ENCODE results near the gene NMD3. TPM values are rescaled to one million over a fixed set of nuclear protein-coding genes. Genes with fewer than 3 reads are reported as not detected.

Gene NMD3
- total RNA-seq, 2 experiments from 2014 or later = 65.8 to 70.8 TPM

DNA sequence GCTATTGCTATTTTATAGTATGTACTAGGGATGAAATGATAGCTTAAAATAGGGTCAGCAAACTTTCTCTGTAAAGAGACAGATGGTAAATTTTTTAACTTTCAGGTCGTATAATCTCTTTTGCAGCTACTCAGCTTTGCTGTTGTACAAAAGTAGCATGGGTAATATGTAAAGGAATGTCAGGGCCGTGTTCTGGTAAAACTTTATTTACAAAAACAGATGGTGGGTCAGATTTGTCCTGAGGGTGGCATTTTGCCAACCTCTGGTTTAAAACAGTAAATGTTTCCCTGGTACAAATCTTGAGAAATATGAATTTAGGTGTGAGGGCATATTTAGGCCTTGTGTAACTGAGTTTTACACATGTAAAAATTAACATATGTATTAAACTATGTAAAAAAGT lies 18.6 kb downstream of the NMD3 start:
- Mint-ChIP-seq H3K36me3 (peaks cover 35% of the 10 kb centered on the region), H3K27ac (no peak overlapping the region)

DNA sequence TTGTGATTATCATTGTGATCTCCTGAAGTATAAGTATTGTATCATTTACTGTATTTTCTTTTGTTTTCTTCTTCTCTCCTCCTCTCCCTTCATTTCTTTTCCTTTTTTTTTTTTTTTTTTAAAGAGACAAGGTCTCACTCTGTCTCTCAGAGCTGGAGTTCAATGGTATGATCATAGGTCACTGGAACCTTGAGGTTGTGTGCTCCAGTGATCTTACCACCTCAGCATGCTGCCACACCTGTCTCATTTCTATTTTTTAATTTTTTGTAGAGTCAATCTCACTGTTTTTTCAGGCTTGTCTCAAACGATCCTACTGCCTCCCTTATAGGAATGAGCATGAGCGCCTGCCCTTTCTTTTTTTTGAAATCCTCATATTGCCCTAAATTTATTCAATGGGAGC lies 23.4 kb downstream of the NMD3 start:
- no peak overlapping the region for H3K4me3 Mint-ChIP-seq
- CTCF ChIA-PET = no interaction called here
- no peak overlapping the region for H3K27ac Mint-ChIP-seq
- POLR2A ChIA-PET = no interaction called here
- H3K36me3 Mint-ChIP-seq = peaks cover 23% of the 10 kb centered on the region
- H3K9me3 Mint-ChIP-seq = no peaks in the 10 kb centered on the region
- no peaks in the 10 kb centered on the region for H3K4me1 Mint-ChIP-seq (ENCODE audit: low read depth)
- intact Hi-C loops (cut with micrococcal nuclease) = no loop called here
- H3K27me3 Mint-ChIP-seq = no peaks in the 10 kb centered on the region
- no peak for DNase-seq

More for the DNA sequence above, 18.6 kb downstream of the NMD3 start:
- ChIA-PET POLR2A (no interaction called here), CTCF (interaction anchor here (1.5 kb wide), 1 partner anchor 184 kb away, joined by 3 read pairs; no protein-coding TSS in a partner anchor)
- H3K27me3 Mint-ChIP-seq = no peaks in the 10 kb centered on the region
- H3K4me3 Mint-ChIP-seq = no peak overlapping the region
- intact Hi-C loops (cut with micrococcal nuclease) = loop anchor here (2.0 kb wide), 1 partner anchor 15 kb away; no protein-coding TSS in a partner anchor
- H3K4me1 Mint-ChIP-seq (ENCODE audit: low read depth) = peaks cover 10% of the 10 kb centered on the region
- DNase-seq = no peak
- H3K9me3 Mint-ChIP-seq = no peaks in the 10 kb centered on the region

DNA sequence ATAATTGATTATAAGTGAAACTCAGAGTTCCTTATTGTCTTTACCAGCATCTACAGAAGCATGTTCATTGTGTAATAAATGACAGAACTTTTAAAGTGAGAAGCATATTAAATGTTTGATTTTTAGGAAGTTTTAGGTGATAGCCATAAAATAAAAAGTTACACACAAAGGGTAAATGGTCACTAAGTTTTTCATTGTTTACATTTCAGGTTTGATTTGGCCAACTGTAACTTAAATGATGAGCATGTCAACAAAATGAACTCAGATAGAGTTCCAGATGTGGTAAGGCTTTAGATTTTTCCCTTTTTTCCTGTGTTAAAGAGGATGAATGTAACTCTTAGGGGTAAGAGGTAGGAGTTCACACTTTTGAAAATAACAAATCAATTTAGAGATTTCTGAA lies 25.9 kb downstream of the NMD3 start:
- H3K4me3 Mint-ChIP-seq = no peak overlapping the region

DNA sequence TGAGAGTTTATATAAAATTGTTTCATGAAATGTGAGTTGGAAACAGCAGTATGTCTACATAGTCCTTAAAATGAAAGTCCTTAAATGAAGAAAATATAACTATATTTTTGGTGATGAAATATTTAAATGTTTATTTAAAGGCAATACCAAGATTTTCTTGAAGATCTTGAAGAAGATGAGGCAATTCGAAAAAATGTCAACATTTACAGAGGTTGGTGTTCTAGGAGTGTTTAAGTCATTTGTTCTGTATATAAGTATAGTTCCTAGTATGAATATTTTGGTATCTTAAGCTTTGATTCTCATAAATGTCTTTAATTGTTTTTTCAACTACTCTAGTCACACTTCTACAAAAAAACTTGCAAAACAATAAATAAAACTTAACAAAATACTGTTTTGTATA lies 29.0 kb downstream of the NMD3 start:
- Mint-ChIP-seq H3K4me3 (no peak overlapping the region), H3K27ac (no peak overlapping the region), H3K36me3 (peaks cover 38% of the 10 kb centered on the region), H3K27me3 (no peaks in the 10 kb centered on the region), H3K9me3 (no peaks in the 10 kb centered on the region), H3K4me1 (ENCODE audit: low read depth) (peaks cover 4% of the 10 kb centered on the region)
- no peak for DNase-seq
- POLR2A ChIA-PET = no interaction called here
- CTCF ChIA-PET = no interaction called here
- intact Hi-C loops (cut with micrococcal nuclease) = no loop called here

More for the DNA sequence above, 25.9 kb downstream of the NMD3 start:
- DNase-seq = no peak
- H3K27me3 Mint-ChIP-seq = no peaks in the 10 kb centered on the region
- CTCF ChIA-PET = no interaction called here
- no peaks in the 10 kb centered on the region for H3K9me3 Mint-ChIP-seq
- no peaks in the 10 kb centered on the region for H3K4me1 Mint-ChIP-seq (ENCODE audit: low read depth)
- no peak overlapping the region for H3K27ac Mint-ChIP-seq
- H3K36me3 Mint-ChIP-seq = peaks cover 28% of the 10 kb centered on the region
- intact Hi-C loops (cut with micrococcal nuclease) = no loop called here
- POLR2A ChIA-PET = no interaction called here

DNA sequence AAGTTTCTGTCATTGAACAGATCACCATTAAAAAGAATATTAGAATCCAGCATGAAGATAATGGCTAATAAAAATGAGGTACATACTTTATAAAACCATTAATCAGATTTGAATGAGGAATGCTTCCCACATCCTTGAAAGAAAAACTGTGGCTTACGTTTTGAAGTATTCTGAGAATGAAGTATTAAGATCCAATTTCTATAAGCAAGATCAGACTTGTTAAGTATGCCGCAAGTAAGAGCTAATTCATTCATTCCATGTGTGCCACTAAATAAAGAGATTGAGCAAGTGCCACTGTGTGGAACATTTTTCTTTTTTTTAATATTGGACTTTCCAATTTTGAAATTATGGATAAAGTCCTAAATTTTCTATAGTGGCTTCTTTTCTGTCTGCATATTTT lies 30.6 kb downstream of the NMD3 start:
- peaks cover 44% of the 10 kb centered on the region for H3K36me3 Mint-ChIP-seq
- ChIA-PET CTCF (no interaction called here), POLR2A (no interaction called here)
- H3K9me3 Mint-ChIP-seq = no peaks in the 10 kb centered on the region
- no peak overlapping the region for H3K27ac Mint-ChIP-seq
- no peak overlapping the region for H3K4me3 Mint-ChIP-seq
- H3K27me3 Mint-ChIP-seq = no peaks in the 10 kb centered on the region
- intact Hi-C loops (cut with micrococcal nuclease) = no loop called here
- peaks cover 4% of the 10 kb centered on the region for H3K4me1 Mint-ChIP-seq (ENCODE audit: low read depth)
- DNase-seq = no peak

DNA sequence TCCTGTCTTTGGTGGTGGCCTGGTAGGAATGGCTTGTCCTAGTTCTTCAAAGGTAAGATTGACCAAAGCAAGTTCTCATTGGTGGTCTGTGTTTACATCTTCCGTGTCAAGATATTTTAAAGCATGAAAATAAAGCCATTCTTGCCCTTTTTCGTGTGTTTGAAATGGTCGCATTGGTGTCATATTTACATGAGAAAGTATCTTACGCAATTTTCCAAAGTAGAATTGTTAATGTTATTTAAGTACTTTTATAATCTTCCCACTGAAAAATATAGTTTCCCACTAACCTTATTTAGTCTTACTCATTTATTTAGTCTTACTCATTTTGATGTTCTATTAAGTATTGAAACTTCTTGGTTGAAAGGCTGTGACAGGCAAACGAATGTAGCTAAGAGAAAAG lies 31.0 kb downstream of the NMD3 start:
- Mint-ChIP-seq H3K9me3 (no peaks in the 10 kb centered on the region), H3K36me3 (peaks cover 43% of the 10 kb centered on the region), H3K4me3 (no peak overlapping the region), H3K4me1 (ENCODE audit: low read depth) (peaks cover 4% of the 10 kb centered on the region), H3K27me3 (no peaks in the 10 kb centered on the region), H3K27ac (no peak overlapping the region)
- ChIA-PET CTCF (no interaction called here), POLR2A (no interaction called here)
- intact Hi-C loops (cut with micrococcal nuclease) = no loop called here
- DNase-seq = no peak

DNA sequence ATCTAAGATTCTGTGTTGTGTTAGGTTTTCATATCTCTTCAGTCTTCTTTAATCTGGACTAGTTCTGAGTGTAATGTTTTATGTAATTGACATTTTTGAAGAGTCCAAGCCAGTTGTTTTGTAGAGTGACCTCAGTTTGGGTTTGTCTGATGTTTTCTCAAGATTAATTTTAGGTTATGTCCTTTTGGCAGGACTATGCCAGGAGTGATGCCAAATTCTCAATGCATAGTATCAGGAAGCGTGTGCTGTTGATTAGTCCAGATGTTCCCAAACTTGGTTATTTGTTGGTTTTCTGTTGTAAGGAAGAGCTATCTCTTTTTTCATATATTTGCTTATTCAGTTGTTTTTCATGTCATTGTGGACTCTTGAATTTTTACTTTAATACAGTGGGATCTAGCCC lies 32.6 kb downstream of the NMD3 start:
- H3K4me3 Mint-ChIP-seq = no peak overlapping the region
- H3K27ac Mint-ChIP-seq = no peak overlapping the region
- H3K36me3 Mint-ChIP-seq = peaks cover 44% of the 10 kb centered on the region
- intact Hi-C loops (cut with micrococcal nuclease) = loop anchor here (2.0 kb wide), 1 partner anchor 15 kb away; no protein-coding TSS in a partner anchor
- ChIA-PET POLR2A (no interaction called here), CTCF (no interaction called here)
- no peaks in the 10 kb centered on the region for H3K27me3 Mint-ChIP-seq
- H3K9me3 Mint-ChIP-seq = no peaks in the 10 kb centered on the region
- DNase-seq = no peak
- peaks cover 4% of the 10 kb centered on the region for H3K4me1 Mint-ChIP-seq (ENCODE audit: low read depth)

DNA sequence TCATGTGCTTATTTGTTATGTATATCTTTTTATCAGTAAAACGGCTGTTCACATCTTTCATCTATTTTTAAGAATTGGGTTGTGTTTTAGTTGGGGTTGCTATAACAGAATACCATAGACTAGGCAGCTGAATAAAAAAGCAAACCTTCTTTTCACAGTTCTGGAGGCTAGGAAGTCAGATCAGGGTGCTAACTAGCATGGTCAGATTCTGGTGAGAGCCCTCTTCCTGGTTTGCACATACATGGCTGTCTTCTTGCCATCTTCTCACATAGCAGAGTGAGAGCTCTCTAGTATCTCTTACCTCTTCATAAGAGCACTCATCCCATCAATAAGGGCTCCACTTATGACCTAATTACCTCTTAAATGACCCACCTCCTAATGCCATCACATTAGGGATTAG lies 33.8 kb downstream of the NMD3 start:
- intact Hi-C loops (cut with micrococcal nuclease) = loop anchor here (2.0 kb wide), 1 partner anchor 16 kb away; no protein-coding TSS in a partner anchor
- CTCF ChIA-PET = no interaction called here
- Mint-ChIP-seq H3K4me3 (no peak overlapping the region), H3K27ac (no peak overlapping the region), H3K27me3 (no peaks in the 10 kb centered on the region), H3K36me3 (peaks cover 42% of the 10 kb centered on the region), H3K9me3 (no peaks in the 10 kb centered on the region), H3K4me1 (ENCODE audit: low read depth) (peaks cover 4% of the 10 kb centered on the region)
- POLR2A ChIA-PET = no interaction called here
- DNase-seq = no peak

DNA sequence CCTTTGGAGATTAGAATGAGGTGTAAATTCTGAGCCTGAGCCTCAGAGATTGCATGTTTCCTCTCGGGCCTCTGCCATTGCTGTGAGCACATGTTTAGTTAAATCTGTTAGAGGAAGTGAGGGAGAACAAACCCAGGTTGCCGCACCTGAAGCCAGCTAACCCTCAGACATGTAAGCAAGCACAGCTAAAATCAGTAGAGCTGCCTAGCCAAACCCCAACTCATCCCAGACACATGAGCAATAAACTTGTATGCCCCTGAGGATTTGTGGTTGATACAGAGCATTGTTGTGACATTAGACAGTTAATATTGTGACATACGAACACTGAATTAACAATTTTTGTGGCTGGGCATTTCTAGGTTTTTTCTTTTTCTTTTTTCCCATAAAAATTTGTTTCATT lies 41.9 kb downstream of the NMD3 start:
- ChIA-PET POLR2A (no interaction called here), CTCF (no interaction called here)
- H3K4me1 Mint-ChIP-seq (ENCODE audit: low read depth) = peaks cover 5% of the 10 kb centered on the region
- H3K4me3 Mint-ChIP-seq = no peak overlapping the region
- H3K9me3 Mint-ChIP-seq = peaks cover 5% of the 10 kb centered on the region
- DNase-seq = no peak
- peaks cover 40% of the 10 kb centered on the region for H3K36me3 Mint-ChIP-seq
- no peaks in the 10 kb centered on the region for H3K27me3 Mint-ChIP-seq
- intact Hi-C loops (cut with micrococcal nuclease) = no loop called here
- no peak overlapping the region for H3K27ac Mint-ChIP-seq

DNA sequence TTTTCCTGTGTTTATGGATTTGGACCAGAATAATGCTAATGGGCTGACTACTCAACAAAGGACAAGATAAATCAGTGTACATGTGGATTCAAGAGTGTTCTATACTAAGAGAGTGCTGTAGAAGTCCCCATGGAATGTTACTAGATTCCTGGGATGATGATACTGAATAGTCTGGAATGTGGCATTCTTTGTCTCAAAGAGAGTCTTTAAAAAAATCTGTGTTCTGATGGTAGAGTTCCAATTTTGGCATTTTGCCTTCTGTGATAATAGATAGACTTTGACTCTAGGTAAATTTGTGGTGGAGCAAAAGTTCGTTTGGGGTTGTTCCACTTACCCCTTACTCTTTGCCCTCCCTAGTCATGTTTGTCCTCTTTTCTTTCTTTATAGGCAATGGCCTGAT lies 43.7 kb downstream of the NMD3 start:
- H3K27ac Mint-ChIP-seq = no peak overlapping the region
- peaks cover 36% of the 10 kb centered on the region for H3K36me3 Mint-ChIP-seq
- no peak overlapping the region for H3K4me3 Mint-ChIP-seq
- H3K27me3 Mint-ChIP-seq = no peaks in the 10 kb centered on the region
- POLR2A ChIA-PET = no interaction called here
- intact Hi-C loops (cut with micrococcal nuclease) = no loop called here
- peaks cover 5% of the 10 kb centered on the region for H3K9me3 Mint-ChIP-seq
- H3K4me1 Mint-ChIP-seq (ENCODE audit: low read depth) = peaks cover 5% of the 10 kb centered on the region
- DNase-seq = no peak
- CTCF ChIA-PET = no interaction called here

DNA sequence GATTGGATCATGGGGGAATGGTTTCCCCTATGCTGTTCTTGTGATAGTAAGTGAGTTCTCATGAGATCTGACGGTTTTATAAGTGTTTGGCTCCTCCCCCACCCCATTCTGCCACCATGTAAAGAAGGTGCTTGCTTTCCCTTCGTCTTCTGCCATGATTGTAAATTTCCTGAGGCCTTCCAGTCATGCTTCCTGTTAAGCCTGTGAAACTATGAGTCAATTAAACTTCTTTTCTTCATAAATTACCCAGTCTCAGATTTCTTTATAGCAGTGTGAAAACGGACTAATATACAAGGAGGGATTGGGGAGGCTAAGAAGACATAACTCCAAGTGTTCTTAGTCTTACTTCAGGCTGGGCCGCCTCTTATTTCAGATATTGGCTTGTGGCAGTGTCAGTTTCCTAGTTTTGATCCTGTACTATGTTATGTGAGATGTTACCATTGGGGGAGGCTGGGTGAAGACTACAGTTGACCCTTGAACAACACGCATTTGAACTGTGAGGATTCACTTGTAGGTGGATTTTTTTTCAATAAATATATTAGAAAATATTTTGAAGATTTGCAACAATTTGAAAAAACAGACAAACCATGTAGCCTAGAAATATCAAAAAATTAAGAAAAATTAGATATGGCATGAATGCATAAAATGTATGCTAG lies 44.9 kb downstream of the NMD3 start:
- ChIA-PET CTCF (no interaction called here), POLR2A (no interaction called here)
- H3K27me3 Mint-ChIP-seq = no peaks in the 10 kb centered on the region
- H3K9me3 Mint-ChIP-seq = peaks cover 5% of the 10 kb centered on the region
- peaks cover 27% of the 10 kb centered on the region for H3K36me3 Mint-ChIP-seq
- peaks cover 5% of the 10 kb centered on the region for H3K4me1 Mint-ChIP-seq (ENCODE audit: low read depth)
- H3K4me3 Mint-ChIP-seq = no peak overlapping the region
- no peak for DNase-seq
- intact Hi-C loops (cut with micrococcal nuclease) = no loop called here
- H3K27ac Mint-ChIP-seq = no peak overlapping the region

DNA sequence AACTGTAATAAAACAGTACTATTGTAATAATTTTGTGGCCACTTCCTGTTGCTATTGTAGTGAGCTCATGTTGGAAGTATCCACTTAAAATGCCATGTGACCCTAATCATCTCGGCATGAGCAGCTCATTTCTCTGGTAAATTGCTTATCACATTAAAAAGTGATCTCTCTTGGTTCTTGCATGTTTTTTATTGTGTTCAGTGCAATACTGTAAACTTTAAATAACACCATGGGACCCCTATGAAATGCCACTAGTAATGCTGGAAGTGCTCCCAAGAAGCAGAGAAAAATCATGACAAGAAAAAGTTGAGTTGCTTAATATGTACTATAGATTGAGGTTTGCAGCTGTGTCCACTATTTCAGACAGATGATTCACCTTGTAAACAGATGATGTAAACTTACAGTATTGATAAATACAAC lies 45.6 kb downstream of the NMD3 start:
- DNase-seq = no peak
- Mint-ChIP-seq H3K4me1 (ENCODE audit: low read depth) (peaks cover 5% of the 10 kb centered on the region), H3K4me3 (no peak overlapping the region), H3K36me3 (peaks cover 24% of the 10 kb centered on the region), H3K27ac (no peak overlapping the region), H3K27me3 (no peaks in the 10 kb centered on the region), H3K9me3 (peaks cover 5% of the 10 kb centered on the region)
- POLR2A ChIA-PET = no interaction called here
- intact Hi-C loops (cut with micrococcal nuclease) = no loop called here
- CTCF ChIA-PET = interaction anchor here (0.6 to 1.0 kb wide), 2 partner anchors 156 to 559 kb away, joined by 3 to 4 read pairs; no protein-coding TSS in a partner anchor

DNA sequence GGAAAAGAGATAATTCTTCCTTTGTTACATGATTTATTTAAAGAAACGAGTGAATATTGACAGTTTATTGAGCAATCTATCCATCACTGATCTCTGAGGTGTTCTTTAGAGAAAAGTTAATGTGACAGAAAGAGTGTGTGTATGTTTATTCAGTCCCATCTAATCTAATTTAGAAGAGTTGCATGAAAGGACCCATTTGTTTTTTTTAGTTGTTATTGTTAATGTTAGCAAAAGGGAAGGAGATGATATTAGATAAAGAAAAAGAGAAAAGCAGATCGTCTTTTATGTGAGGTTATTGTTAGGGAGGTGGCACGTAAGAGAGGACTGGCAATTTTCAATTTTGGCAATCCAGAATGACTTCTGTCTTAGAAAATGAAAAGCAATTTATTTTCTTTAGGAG lies 46.5 kb downstream of the NMD3 start:
- Mint-ChIP-seq H3K27me3 (no peaks in the 10 kb centered on the region), H3K4me3 (no peak overlapping the region), H3K4me1 (ENCODE audit: low read depth) (peaks cover 5% of the 10 kb centered on the region), H3K27ac (no peak overlapping the region), H3K9me3 (peaks cover 5% of the 10 kb centered on the region), H3K36me3 (peaks cover 19% of the 10 kb centered on the region)
- POLR2A ChIA-PET = no interaction called here
- intact Hi-C loops (cut with micrococcal nuclease) = no loop called here
- CTCF ChIA-PET = interaction anchor here (0.6 to 1.0 kb wide), 3 partner anchors 139 to 559 kb away, joined by 3 to 6 read pairs (median 4); no protein-coding TSS in a partner anchor
- no peak for DNase-seq
